CD4-positive, alpha-beta T cell treated with Interleukin-17A for 1 hour (primary cell): ENCODE data around the gene HAGHL.

ENCODE experiments used
- DNase-seq: peaks from one replicate; pipeline ENCODE4 v3.0.0-alpha.2; 2020

Gene HAGHL

GRCh38 chr16:708959-709358, 17.9 kb upstream of the HAGHL start:
- DNase-seq, result no peak

GRCh38 chr16:709566-710499, 17.1 kb upstream of the HAGHL start:
- no peak for DNase-seq

DNA sequence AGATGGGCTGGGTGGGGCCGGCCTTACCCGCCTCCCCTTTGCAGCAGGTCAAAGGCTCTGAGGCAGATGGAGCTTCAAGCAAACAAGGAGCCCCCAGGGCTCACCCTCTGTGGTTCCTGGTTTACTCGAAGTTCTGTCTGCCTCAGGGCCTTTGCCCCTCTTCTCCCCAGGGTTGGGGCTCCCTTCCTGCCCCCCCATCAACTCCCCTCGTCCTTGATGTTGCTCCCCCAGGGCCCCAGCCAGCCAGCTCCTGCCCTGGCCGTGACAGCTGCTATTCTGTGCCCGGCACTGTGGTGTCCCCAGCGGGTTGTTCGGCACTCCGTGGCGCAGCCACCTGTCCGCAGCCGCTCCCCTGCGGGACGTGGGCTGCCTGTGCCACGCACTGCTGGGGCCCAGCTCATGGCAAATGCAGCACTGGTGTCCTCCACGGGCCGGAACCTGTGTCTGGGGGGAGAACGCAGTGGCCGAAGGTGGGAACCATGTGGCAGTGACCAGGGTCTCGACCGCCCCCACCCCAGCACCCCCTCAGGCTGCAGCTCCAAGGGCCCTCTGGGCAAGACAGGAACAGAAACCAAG, 16.3 kb upstream of the HAGHL start:
- DNase-seq, result no peak

- no peak for DNase-seq
Measured at GRCh38 chr16:711084-711483, 15.8 kb upstream of the HAGHL start.

GRCh38 chr16:711548-712320, 15.2 kb upstream of the HAGHL start:
- peak; percentile 79 for DNase-seq

DNA sequence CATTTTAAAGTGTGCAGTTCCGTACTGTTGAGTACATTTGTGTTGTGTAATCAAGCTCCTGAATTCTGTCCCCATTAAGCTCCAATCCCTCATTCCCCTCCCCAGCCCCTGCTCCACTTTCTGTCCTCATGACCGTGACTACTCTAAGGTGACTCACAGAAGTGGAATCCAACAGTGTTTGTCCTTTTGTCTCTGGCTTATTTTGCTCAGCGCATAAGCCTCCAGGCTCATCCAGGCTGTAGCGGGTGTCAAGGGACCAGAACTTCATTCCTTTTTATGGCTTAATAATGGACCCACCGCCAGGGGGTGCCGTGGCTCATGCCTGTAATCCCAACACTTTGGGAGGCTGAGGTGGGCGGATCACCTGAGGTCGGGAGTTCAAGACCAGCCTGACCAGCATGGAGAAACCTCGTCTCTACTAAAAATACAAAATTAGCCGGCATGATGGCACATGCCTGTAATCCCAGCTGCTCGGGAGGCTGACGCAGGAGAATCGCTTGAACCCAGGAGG, 14.1 kb upstream of the HAGHL start:
- peak; percentile 64 for DNase-seq

DNA sequence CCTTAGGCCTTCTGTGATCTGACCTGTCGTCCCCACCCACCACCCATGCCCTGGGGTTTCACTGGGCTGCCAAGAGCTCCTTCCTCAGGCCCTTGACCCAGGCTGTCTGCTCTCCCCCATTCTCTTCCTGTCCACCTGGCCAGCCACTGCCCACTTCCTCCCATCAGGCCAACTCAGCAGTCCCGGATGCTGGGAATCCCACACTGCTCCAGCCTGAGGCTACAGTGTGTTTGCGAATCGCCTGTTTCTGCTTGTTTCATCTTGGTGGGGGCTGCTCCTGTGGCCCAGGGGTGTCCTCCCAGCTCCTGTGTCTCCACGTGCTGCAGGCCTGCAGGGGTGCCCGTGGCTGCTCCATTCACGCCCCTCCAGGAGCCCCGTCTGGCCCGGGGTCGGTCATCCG, 12.8 kb upstream of the HAGHL start:
- no peak for DNase-seq

- peak; percentile 87 for DNase-seq
Measured at GRCh38 chr16:714558-715476, 12.1 kb upstream of the HAGHL start, which contains the start of gene METRN. TSS of gene METRN (plus strand) at chr16:715118. CDS start at chr16:715290, 172 bp downstream.

GRCh38 chr16:715477-716199, 11.3 kb upstream of the HAGHL start:
- DNase-seq, result no peak

- no peak for DNase-seq
Measured at GRCh38 chr16:716200-716568, 10.7 kb upstream of the HAGHL start.

DNA sequence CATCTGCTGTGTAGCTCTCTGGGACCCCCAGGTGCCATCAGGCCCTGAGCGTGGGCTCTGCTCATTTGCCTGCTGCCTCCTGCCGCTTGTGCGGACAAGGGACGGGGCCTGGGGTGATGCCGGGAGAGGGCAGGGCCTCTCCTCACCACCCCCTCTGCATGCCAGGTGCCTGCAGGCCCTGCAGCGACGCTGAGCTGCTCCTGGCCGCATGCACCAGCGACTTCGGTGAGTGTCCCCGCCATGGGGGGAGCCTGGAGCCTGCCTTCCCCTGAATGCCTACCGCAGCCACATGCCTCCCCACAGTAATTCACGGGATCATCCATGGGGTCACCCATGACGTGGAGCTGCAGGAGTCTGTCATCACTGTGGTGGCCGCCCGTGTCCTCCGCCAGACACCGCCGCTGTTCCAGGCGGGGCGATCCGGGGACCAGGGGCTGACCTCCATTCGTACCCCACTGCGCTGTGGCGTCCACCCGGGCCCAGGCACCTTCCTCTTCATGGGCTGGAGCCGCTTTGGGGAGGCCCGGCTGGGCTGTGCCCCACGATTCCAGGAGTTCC, 10.1 kb upstream of the HAGHL start:
- no peak for DNase-seq

DNA sequence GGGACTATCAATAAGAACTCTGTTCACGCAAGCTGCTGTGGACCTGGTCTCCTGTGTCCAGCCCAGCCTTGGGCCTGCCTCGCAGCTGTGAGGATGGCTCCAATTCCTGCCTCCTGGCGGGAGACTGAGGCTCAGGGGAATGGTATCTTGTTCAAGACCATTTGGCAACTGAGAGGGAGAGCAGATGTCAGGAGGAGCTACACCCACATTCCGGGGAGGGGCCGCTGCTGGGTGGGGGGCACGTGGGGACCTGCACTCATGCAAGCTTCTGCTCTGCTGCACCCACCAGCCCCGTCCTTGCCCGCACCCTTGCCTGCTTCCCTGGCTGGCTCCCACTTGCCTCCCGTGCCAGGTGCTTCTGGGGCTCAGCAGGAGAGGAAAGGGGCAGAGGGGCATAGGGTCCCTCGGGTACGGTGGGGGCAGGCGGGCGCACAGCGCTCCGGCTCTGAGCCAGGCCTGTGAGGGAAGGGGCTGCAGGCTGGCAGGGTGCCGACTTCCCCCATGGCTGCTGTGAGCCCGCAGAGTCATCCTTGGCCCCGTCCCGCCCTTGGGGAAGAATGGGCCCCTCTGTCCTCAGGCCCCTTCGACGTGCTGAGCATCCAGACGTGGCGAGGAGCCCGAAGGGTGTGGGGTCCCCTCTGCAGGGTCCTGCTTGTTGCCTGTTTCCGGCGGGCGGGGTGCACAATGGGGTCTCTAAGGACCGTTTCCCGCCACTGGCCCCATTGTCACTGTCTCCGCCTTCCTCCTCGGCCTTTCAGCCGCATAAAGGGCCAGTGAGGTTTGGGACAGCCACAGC, 9.3 kb upstream of the HAGHL start:
- no peak for DNase-seq

DNA sequence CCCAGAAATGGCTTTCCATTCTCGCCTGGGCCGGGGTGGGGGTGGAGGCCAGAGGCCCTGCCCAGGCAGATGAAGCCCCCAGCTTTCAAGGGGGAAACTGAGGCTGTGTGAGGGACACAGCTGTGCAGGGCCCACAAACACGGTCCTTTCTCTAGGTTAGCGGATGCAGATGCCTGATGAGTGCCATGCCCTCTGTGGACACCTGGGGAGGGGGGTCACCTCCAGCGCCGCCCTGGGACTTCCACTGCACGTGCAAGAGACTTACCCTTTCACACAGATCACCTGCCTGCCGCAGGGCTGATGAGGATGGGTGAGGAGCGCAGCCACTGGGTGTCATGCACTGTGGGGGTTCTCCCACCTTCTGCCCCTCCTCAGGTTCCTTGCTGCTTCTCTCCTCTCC, 8.5 kb upstream of the HAGHL start:
- DNase-seq, result no peak

- DNase-seq, result no peak
Measured at GRCh38 chr16:718922-719321, 8.0 kb upstream of the HAGHL start.

- no peak for DNase-seq
Measured at GRCh38 chr16:719815-720446, 7.0 kb upstream of the HAGHL start.

- peak; percentile 43 for DNase-seq
Measured at GRCh38 chr16:720447-720989, 6.4 kb upstream of the HAGHL start.

DNA sequence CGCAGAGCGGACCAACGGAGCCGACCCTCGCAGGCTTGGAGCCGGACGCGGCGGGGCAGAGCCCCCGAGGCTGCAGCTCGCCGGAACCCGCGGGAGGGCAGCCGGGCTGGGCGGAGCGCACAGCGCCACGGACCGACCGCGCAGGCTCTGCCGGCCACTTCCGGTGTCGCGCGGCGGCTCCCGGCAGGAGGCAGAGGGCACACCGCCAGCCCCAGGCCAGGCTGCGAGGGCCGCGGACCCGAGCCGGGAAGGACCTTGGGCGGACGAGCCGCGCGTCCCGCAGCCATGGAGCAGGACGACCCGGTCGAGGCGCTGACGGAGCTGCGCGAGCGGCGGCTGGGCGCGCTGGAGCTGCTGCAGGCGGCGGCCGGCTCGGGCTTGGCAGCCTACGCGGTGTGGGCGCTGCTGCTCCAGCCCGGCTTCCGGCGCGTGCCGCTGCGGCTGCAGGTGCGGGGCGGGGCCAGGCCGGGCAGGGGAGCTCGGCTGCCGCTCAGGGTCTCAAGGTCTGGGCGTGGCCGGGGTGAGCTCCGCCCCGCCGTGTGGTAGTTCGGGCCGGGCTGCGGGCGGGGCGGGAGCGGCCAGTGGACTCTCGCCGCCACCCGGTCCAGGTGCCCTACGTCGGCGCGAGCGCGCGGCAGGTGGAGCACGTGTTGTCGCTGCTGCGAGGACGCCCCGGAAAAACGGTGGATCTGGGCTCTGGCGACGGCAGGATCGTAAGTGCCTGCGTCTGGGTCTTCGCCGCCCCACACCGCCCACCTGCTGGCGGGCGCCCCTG, 5.7 kb upstream of the HAGHL start, which contains the start of gene ANTKMT:
ANTKMT (plus strand) TSS at position 157 of the 775 bp plus-strand sequence; CDS start at position 286, 129 bp downstream.
- DNase-seq, result peak; percentile 82

GRCh38 chr16:721765-722540, 5.0 kb upstream of the HAGHL start:
- peak; percentile 45 for DNase-seq
